Brain pericyte (primary cell): Measurements from ENCODE around the gene RALGDS.
"Not testable (repeated sequence)": the region's sequence is repeated elsewhere in the genome, so short reads cannot be mapped to it uniquely, and the experiment has no call there.

Experiments used
- DNase-seq: peaks from one replicate; pipeline ENCODE4 v3.0.0-alpha.2; 2012; ENCODE audit warnings: low read depth, low spot score

The RALGDS gene

DNA sequence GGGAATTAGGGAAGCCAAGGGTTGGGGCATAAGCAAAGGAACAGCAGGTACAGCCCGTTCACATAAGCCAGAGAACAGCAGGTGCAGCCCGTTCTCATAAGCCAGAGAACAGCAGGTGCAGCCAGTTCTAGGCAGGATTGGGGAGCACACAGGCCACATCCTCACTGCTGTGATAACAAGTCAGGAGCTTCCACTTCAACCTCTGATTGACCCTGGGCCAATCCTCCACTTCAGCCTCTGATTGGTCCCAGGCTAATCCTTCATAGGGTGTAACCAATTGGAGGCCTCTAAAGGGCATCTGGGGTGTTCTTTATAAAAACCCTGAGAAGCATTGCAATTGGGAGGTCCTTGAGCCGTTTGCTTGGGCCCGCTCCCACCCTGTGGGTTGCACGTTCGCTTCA is 31.8 kb downstream of the RALGDS start:
- no peak for DNase-seq

DNA sequence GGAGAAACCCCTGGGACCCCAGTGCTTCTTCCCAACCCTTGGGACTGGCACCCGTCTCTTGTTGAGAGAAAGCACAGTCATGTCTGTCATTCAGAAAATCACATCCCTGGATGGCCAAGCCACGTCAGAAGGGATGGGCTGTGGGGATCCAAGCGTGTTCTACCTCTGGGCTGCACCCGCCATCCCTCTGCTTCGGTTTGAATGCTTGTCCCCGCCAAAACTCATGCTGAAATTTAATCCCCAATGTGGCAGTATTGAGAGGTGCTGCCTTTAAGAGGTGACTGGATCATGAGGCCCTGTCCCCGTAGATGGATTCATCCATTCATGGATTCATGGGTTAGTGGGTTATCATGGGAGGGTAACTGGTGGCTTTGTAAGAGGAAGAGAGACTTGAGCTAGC is 32.3 kb downstream of the RALGDS start:
- DNase-seq = no peak

DNA sequence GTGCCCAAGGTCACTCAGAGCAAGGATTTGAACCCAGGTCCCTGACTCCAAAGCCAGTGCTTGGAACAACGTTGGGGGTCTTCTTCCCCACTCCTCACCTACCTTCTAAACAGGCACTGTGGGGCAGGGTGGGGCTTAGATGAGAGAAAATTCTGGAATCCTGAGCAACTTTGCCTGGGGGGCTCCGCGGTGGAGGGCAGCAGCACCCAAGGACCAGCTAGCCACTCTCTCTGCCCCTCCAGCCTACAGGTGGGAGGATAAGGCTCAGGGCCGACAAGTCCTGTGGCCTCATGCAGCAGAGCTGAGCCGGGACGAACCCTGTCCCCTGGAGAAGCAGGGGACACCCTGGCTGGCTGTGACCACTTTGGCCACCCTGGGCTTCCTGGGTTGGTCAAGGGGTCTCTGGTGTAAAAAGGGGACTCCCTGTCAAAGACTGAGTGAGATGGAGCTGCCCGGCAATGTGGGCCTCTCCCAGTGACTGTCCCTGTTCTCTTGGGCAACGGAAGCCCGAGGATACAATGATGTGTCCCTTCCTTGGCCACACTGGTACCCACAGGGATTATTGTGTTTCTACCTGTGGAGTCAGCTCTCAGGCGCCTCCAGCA is 32.8 kb downstream of the RALGDS start:
- no peak for DNase-seq

DNA sequence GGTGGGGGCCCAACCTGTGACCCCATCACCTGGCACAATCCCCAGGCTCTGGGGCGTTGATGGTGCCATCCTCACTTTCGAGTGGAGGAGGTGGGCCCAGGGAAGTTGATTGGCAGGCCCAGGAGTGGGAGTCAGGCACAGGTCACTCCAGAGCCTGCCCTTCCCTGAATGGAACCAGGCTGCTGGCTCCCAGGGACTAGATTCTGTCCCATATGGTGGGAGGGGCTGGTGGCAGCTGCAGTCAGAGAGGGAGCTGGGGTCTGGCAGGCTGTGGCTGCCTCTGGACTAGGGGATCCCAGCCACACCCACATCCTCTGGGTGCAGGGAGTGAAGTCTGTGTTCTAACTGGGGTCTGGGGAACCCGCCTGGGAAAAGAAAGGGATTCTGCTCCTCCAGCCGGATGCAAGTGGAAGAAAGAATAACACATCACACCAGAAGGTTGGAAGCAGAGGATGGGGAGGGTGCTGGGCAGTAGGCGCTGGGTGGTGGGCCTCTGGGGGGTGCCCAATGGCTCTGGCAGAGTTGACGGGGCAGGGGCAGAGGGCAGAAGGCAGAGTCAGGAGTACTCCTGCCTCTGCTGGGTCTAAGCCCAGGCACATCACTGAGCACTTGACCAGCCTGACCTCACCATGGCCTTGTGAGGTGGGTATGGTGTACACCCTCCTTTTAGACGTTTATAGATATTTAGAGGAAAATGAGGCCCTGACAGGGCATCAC is 33.5 kb downstream of the RALGDS start:
- no peak for DNase-seq

DNA sequence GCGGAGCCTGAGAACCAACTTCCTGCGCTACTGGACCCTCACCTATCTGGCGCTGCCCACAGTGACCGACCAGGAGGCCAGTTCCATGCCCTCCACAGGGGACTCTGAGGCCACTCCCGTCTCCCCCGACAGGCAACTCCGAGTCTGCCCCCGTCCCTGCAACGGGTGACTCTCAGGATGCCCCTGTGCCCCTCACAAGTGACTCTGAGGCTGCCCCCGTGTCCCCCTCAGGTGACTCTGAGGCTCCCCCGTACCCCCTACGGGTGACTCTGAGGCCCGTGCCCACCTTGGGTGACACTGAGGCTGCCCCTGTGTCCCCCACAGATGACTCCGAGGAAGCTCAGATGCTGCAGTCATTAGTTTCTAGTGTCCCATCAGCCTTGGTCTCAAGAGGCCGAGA is 34.1 kb downstream of the RALGDS start:
- DNase-seq = no peak

DNA sequence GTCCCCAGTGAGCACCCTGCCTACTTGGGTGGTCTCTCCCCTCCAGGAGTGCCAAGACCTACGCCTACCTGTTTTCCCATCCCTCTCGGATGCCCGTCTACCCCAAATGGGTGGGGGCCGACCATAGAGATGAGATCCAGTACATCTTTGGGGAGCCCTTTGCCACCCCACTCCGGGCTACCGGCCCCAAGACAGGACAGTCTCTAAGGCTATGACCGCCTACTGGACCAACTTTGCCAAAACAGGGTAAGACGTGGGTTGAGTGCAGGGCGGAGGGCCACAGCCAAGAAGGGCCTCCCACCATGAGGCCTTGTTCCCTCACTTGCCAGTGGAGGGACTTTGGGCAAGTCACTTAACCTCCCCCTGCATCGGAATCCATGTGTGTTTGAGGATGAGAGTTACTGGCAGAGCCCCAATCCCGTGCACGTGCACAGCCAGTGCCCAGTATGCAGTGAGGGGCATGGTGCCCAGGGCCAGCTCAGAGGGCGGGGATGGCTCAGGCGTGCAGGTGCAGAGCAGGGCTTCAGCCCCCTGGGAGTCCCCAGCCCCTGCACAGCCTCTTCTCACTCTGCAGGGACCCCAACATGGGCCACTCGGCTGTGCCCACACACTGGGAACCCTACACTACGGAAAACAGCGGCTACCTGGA is 34.7 kb downstream of the RALGDS start:
- not testable (repeated sequence) for DNase-seq

DNA sequence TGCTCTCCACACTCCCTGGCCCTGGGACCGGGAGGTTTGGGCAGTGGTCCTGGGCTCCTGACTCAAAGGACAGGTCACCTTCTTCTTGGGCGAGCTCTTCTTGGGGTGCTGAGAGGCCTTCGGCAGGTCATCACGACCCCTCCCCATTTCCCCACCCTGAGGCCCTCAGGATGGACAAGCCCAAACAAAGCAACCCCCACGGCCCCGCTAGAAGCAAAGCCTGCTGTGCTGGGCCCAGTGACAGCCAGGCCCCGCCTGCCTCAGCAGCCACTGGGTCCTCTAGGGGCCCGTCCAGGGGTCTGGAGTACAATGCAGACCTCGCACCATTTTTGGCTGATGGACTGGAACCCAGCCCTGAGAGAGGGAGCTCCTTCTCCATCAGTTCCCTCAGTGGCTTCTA is 37.4 kb downstream of the RALGDS start:
- not testable (repeated sequence) for DNase-seq

DNA sequence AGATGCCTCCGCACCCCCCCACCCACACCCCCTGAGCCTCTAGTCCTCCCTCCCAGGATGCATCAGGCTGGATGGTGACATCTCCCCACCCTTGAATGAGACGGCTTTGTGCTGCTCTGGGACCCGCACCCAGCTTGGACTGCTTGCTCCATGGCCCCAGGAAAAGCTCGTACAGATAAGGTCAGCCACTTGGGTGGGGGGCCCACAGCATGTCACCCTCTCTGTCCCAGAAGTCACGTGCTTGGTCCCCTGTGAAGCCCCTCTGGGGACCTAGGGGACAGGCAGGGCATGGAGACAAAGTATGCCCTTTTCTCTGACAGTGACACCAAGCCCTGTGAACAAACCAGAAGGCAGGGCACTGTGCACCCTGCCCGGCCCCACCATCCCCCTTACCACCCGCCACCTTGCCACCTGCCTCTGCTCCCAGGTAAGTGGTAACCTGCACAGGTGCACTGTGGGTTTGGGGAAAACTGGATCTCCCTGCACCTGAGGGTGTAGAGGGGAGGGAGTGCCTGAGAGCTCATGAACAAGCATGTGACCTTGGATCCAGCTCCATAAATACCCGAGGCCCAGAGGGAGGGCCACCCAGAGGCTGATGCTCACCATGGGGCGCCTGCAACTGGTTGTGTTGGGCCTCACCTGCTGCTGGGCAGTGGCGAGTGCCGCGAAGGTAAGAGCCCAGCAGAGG is 38.9 kb downstream of the RALGDS start:
- not testable (repeated sequence) for DNase-seq

DNA sequence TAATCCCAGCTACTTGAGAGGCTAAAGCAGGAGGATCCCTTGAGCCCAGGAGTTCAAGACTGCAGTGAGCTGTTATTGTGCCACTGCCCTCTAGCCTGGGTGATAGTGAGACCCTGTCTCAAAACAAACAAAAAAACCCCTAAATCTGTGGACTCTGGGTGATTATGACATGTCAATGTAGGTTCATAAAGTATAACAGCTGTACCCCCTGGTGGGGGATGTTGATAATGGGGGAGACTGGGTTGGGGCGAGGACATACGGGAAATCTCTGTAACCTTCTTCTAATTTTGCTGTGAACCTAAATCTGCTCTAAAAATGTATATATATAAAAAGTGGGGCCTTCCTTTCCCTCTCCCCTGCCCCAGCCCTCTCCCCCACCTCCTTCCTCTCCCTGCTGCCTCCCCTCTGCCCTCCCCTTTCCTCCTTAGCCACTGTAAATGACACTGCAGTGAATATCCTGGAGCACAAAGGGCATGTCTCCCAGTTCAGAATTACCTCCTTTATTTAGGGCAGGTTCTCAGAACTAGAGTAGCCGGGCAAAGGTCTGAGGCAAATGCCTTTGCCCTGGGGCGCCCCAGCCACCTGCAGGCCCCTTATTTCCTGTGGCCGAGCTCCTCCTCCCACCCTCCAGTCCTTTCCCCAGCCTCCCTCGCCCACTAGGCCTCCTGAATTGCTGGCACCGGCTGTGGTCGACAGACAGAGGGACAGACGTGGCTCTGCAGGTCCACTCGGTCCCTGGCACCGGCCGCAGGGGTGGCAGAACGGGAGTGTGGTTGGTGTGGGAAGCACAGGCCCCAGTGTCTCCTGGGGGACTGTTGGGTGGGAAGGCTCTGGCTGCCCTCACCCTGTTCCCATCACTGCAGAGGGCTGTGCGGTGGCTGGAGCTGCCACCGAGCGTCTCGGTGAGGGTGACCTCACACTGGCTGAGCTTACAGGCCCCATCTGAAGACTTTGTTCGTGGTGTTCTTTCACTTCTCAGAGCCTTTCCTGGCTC is 40.0 kb downstream of the RALGDS start:
- DNase-seq = not testable (repeated sequence)

DNA sequence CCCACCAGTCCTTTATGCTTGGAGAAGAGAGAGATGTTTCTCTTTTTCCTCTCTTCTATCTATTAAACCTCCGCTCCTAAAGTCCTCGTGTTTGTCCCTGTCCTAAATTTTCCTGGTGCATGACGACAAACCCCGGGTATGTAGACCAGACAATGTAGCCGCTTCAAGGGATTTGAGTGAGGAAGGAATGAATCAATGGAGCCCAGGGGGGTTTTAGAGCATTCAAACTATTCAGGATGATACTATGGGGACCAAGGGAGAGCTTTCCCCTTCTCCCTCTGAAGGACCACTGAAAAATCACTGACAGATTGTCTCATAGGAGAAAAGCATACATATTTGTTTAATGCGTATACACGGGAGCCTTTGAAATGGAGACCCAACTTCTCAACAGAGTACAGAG is 40.9 kb downstream of the RALGDS start:
- no peak for DNase-seq

DNA sequence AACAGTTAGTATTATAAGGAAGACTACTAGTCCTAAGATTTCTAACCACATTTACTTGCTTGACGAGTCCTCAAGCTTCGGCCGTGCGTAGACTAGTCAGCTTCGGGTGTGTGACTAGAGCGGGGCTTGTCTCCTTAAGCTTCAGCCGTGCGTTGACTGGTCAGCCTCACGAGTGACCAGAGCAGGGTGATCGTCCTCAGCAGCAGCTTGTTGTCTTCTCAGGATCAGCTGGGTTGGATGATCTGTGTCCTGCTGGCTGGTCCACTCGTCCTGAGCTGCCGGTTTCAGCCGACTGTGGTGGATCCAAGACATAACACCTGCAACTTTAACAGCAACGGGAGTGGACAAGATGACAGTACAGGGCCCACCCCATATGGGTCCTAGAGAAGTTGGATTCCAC is 42.6 kb downstream of the RALGDS start:
- no peak for DNase-seq

DNA sequence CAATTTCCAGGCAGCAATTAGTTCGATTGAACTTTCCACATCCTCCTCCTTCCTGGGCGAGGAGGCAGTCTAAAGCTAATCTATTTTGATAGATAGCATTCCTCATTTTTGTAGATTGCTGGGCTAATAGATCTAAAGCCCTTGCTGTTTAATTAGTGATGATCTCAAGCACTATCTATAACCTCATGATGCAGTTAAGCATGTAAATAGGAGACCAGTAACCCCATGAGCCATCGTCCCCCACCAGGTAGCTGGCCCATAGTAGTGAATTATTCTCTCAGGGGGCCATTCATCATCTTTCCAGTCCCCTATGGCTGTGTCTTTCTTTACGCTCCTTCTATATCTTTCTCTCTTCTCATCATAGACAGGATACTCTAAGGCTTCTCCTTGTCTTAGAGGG is 44.3 kb downstream of the RALGDS start:
- no peak for DNase-seq

DNA sequence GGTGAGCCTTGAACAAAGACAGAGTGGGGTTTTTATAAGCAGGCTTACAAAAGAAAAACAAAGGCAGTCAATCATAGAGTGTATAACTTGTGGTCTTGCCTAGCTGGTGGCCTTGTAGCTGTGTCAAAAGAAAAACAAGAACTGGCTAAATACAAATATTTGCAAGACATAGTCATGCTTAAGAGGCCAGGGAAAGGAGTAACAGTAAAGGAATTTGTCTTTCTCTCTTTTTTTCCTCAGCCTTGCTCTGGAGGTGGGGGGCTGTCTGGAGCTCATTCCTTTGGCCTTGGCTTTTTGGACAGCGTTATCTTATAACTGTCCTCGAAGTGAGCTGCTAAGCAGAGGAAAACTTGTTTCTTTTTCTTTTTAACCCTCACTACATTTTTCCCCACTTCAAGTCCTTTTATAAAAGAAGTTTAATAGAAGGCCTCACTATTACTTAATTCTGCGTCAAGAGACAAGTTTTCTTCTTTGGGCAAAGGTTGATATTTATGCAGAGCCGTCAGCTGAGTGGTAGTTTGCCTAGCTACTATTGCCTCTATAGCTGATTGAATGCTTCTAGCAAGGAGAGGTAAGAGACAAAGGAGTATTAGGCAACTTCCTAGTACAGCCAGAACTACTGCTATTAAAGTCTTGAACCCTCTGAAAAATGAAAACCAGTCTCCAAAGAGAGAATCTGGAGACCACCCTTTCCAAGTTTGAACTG is 45.0 kb downstream of the RALGDS start:
- DNase-seq = peak; percentile 34

DNA sequence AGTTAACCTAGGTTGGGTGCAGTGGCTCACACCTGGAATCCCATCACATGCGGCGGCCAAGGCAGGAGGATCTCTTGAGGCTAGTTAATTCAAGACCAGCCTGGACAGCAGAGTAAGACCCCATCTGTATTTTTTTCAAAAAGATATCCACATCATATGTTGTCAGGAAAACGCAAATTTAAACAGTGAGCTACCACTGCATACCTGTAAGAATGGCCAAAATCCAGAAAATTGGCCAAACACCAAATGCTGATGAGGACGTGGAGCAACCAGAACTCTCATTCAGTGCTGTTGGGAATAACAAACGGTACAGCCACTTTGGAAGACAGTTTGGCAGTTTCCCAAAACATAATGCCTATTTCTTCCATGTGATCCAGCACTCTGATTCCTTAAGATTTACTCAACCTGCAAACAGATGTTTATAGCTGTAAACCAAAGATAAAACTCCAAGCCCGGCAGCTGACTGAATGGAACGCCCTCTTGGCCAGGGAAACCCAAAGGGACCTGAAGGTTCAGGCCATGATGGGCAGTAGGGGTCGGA is 46.9 kb downstream of the RALGDS start:
- DNase-seq = no peak

DNA sequence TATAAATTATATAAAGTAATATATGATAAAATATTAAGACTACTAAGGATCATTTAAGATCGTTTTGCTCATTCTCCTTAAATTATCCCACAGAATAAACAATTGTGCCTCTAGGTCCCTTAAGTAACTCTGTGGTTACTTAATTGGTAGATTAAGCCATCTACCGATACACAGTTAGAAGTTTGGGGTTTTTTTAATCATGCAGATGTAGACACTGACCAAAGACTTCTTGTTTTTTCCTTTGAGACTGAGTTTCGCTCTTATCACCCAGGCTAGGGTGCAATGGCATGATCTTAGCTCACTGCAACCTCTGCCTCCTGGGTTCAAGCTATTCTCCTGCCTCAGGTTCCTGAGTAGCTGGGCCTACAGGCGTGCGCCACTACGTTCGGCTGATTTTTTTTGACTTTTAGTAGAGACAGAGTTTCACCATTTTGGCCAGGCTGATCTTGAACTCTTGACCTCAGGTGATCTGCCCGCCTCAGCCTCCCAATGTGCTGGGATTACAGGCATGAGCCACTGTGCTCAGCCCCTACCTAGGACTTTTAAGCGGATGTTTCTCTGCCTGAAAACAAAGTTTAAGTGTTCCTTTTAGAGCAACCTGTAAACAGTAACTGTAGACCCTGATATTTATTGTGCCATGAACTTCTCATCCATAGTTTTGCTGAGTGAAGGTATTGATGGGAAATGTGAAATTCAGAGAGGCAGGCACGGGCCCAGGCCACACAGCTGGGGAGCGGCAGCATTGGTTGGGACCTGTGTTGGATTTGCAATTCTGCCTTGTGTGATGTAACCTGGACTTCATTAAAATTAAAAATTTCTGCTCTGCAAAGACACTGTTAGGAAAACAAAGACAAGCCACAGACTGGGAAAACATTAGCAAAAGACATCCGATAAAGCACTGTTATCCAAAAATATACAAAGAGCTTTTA is 47.7 kb downstream of the RALGDS start:
- no peak for DNase-seq

DNA sequence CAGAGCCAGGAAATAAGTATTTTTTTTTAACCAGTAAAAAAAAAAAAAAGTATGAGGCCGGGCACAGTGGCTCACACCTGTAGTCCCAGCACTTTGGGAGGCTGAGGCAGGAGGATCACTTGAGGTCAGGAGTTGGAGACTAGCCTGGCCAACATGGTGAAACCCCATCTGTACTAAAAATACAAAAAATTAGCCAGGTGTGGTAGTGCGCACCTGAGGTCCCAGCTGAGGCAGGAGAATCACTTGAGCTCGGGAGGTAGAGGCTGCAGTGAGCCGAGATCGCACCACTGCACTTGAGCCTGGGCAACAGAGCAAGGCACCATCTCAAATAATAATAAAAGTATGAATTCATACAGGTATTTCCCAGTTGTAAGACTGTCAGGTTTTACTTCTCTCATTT is 48.8 kb downstream of the RALGDS start:
- DNase-seq = not testable (repeated sequence)

DNA sequence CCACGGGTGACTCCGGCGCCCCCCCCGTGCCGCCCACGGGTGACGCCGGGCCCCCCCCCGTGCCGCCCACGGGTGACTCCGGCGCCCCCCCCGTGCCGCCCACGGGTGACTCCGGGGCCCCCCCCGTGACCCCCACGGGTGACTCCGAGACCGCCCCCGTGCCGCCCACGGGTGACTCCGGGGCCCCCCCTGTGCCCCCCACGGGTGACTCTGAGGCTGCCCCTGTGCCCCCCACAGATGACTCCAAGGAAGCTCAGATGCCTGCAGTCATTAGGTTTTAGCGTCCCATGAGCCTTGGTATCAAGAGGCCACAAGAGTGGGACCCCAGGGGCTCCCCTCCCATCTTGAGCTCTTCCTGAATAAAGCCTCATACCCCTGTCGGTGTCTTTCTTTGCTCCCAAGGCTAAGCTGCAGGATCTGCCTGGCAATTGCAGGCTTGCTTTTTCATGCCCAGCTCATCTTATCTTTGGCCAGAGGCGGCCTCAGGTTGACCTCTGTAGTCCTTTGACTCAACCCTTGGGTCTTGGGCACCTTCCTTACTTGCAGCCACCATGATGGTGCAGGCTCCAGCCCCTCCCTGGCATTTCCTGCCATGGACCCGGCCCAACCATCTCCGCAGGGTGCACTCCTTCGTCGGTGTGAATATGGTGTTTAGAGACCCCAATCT is 49.4 kb downstream of the RALGDS start:
- DNase-seq = no peak

DNA sequence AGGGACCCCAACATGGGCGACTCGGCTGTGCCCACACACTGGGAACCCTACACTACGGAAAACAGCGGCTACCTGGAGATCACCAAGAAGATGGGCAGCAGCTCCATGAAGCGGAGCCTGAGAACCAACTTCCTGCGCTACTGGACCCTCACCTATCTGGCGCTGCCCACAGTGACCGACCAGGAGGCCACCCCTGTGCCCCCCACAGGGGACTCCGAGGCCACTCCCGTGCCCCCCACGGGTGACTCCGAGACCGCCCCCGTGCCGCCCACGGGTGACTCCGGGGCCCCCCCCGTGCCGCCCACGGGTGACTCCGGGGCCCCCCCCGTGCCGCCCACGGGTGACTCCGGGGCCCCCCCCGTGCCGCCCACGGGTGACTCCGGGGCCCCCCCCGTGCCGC is 50.1 kb downstream of the RALGDS start:
- not testable (repeated sequence) for DNase-seq

DNA sequence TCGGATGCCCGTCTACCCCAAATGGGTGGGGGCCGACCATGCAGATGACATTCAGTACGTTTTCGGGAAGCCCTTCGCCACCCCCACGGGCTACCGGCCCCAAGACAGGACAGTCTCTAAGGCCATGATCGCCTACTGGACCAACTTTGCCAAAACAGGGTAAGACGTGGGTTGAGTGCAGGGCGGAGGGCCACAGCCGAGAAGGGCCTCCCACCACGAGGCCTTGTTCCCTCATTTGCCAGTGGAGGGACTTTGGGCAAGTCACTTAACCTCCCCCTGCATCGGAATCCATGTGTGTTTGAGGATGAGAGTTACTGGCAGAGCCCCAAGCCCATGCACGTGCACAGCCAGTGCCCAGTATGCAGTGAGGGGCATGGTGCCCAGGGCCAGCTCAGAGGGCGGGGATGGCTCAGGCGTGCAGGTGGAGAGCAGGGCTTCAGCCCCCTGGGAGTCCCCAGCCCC is 50.5 kb downstream of the RALGDS start:
- not testable (repeated sequence) for DNase-seq
